ENCODE data around the gene GJA1.
A peak's percentile ranks its signal among the peaks of the same experiment; 100 is the strongest.
"Not testable (repeated sequence)": the region's sequence is repeated elsewhere in the genome, so short reads cannot be mapped to it uniquely, and the experiment has no call there.

Gene GJA1

DNA sequence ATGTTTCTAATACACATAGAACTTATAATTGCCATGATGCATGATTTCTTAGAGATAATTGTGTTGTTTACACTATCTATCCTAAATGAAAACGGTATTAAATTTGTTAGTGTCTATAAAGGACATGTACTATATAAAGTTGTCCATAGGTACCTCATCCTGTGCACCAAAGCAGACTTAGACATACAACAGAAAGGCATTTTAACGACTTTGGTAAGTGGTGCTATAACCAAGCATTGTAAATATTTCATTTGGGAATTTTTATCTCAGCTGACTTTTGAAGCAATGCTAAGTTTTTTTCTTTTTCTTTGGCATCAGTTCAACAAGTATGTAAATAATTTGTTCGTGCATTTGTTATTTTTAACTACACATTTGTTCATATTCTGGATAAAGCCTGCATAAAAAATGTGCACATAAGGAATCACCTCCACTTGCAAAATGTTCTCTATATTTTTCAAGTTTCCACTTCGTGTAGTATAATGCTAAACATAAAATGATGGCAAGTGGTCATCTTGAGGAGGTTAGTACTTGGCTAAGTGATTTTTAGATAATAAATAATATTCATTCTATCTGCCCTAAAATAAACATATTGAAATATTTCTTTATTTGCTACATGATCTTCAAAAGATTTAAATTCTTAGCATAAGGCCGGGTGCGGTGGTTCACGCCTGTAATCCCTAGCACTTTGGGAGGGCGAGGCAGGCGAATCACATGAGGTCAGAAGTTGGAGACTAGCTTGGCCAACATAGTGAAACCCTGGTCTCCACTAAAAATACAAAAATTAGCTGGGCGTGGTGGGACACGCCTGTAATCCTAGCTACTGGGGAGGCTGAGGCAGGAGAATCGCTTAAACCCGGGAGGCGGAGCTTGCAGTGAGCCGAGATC is 6.3 kb upstream of the GJA1 start:
- Histone ChIP-seq H3K9me3 (replicated peaks; ENCODE audit: insufficient read depth, low read length) (no peaks in the 10 kb centered on the region), H4K20me1 (ENCODE audit: insufficient read depth, low read length) (no peaks in the 10 kb centered on the region), H3K4me1 (ENCODE audit: low read length) (no peaks in the 10 kb centered on the region), H3K9me2 (replicated peaks; ENCODE audit: insufficient read depth, low read length) (no peaks in the 10 kb centered on the region), H3F3A (ENCODE audit: insufficient read depth, low read length) (no peaks in the 10 kb centered on the region), H3K79me2 (ENCODE audit: low read length) (no peaks in the 10 kb centered on the region), H3K27ac (ENCODE audit: low read length) (no peak overlapping the region), H3K27me3 (replicated peaks; ENCODE audit: insufficient read depth, low read length) (no peaks in the 10 kb centered on the region), H3K4me2 (ENCODE audit: low read depth, low read length) (no peak overlapping the region), H2AFZ (ENCODE audit: low read length) (no peak overlapping the region), H3K4me3 (ENCODE audit: low read length) (no peak overlapping the region), H3K9ac (ENCODE audit: low read length) (no peak overlapping the region), H3K36me3 (replicated peaks; ENCODE audit: insufficient read depth, low read length) (no peaks in the 10 kb centered on the region)
- DNase-seq, result no peak
- TF ChIP-seq EZH2 (optimal IDR thresholded peaks at IDR 0.05; ENCODE audit: low read depth, low read length), result no peak
- TF ChIP-seq, protein P1, sequence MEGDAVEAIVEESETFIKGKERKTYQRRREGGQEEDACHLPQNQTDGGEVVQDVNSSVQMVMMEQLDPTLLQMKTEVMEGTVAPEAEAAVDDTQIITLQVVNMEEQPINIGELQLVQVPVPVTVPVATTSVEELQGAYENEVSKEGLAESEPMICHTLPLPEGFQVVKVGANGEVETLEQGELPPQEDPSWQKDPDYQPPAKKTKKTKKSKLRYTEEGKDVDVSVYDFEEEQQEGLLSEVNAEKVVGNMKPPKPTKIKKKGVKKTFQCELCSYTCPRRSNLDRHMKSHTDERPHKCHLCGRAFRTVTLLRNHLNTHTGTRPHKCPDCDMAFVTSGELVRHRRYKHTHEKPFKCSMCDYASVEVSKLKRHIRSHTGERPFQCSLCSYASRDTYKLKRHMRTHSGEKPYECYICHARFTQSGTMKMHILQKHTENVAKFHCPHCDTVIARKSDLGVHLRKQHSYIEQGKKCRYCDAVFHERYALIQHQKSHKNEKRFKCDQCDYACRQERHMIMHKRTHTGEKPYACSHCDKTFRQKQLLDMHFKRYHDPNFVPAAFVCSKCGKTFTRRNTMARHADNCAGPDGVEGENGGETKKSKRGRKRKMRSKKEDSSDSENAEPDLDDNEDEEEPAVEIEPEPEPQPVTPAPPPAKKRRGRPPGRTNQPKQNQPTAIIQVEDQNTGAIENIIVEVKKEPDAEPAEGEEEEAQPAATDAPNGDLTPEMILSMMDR (IDR thresholded peaks at IDR 0.05; ENCODE audit: low read length), result no peak

DNA sequence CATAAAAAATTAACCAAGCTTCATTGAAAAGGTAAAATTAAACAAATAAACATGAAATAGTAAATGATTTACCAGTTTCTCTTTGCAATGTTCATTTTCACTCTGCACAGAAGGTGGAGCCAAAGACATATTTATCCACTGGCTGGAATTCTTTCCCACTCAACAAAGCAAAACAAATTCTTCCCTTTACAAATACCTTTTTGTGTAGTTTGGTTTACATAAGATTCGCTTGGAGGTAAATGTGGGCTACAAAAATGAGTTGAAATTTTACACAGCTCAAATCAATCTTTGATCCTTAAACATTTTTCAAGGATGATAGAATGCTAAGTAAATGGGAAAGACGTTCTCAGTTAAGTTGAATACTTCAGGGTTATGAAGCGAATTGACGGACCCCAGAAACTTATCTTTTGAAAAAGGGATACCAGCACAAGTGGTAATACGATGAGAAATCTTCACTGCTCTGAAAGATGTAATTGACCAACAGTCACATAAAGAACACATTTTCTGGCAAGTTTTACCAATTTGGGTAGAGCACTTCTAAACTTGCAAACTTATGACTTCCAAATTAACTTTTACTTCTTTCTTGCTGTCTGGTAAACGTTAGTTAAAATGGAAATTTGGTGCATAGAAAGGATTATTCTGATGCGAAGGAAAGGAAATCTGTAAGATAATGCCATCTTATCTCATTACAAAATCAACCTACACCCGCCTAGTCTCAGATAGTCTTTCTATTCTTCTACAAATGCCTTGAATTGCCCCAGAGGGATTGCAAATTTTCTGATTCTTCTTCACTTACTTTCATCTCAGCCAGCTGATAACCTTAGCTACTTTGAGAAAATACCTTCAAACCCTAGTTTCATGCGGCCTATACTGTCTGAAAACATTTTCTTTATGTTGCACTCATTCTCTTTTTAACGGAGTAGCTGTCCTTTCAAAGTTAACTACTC is 4.7 kb upstream of the GJA1 start:
- H3K27ac ChIP-seq (ENCODE audit: low read length), result no peak overlapping the region
- no peak overlapping the region for H3K9ac ChIP-seq (ENCODE audit: low read length)
- no peaks in the 10 kb centered on the region for H3F3A ChIP-seq (ENCODE audit: insufficient read depth, low read length)
- DNase-seq, result no peak
- H4K20me1 ChIP-seq (ENCODE audit: insufficient read depth, low read length), result no peaks in the 10 kb centered on the region
- no peak overlapping the region for H3K4me2 ChIP-seq (ENCODE audit: low read depth, low read length)
- H3K4me1 ChIP-seq (ENCODE audit: low read length), result peaks cover 5% of the 10 kb centered on the region; the same call in 1 of the 2 replicates
- no peak overlapping the region for H2AFZ ChIP-seq (ENCODE audit: low read length)
- no peak for TF ChIP-seq EZH2phosphoT487 (IDR thresholded peaks at IDR 0.05; ENCODE audit: low read length)
- TF ChIP-seq, protein P1 (IDR thresholded peaks at IDR 0.05; ENCODE audit: low read length), result peak; percentile 65
- no peaks in the 10 kb centered on the region for H3K36me3 ChIP-seq (replicated peaks; ENCODE audit: insufficient read depth, low read length)
- no peaks in the 10 kb centered on the region for H3K9me2 ChIP-seq (replicated peaks; ENCODE audit: insufficient read depth, low read length)
- H3K4me3 ChIP-seq (ENCODE audit: low read length), result no peak overlapping the region
- no peaks in the 10 kb centered on the region for H3K79me2 ChIP-seq (ENCODE audit: low read length)
- H3K9me3 ChIP-seq (replicated peaks; ENCODE audit: insufficient read depth, low read length), result no peaks in the 10 kb centered on the region
- H3K27me3 ChIP-seq (replicated peaks; ENCODE audit: insufficient read depth, low read length), result no peaks in the 10 kb centered on the region

DNA sequence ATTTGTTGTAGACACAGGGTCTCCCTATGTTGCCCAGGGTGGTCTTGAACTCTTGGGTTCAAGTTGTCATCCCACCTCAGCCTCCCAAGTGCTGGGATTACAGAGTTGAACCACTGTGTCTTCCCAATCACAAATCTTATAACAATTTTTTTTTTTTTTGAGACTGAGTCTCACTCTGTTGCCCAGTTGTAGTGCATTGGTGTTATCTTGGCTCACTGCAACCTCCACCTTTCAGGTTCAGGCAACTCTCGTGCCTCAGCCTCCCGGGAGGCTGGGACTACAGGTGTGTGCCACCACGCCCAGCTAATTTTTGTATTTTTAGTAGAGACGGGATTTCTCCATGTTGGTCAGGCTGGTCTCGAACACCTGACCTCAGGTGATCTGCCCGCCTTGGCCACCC is 3.7 kb upstream of the GJA1 start:
- H3F3A ChIP-seq (ENCODE audit: insufficient read depth, low read length); H3K9me2 ChIP-seq (replicated peaks; ENCODE audit: insufficient read depth, low read length); H3K27ac ChIP-seq (ENCODE audit: low read length); H3K4me3 ChIP-seq (ENCODE audit: low read length); H3K4me2 ChIP-seq (ENCODE audit: low read depth, low read length); H3K27me3 ChIP-seq (replicated peaks; ENCODE audit: insufficient read depth, low read length); H3K36me3 ChIP-seq (replicated peaks; ENCODE audit: insufficient read depth, low read length); H3K79me2 ChIP-seq (ENCODE audit: low read length); H3K4me1 ChIP-seq (ENCODE audit: low read length); H3K9ac ChIP-seq (ENCODE audit: low read length); H4K20me1 ChIP-seq (ENCODE audit: insufficient read depth, low read length); H2AFZ ChIP-seq (ENCODE audit: low read length); H3K9me3 ChIP-seq (replicated peaks; ENCODE audit: insufficient read depth, low read length); DNase-seq: not testable (repeated sequence)

All from MM.1S (cell line).